Effector CD8-positive, alpha-beta T cell (primary cell): ENCODE measurements around the gene LAMTOR2.

Experiments used
- DNase-seq: peaks from one replicate; lab custom pipeline; 2025; lab: John Stamatoyannopoulos, UW

LAMTOR2 gene

GRCh38 chr1:156099282-156099681, 44.7 kb downstream of the LAMTOR2 start:
- DNase-seq, result no peak

- DNase-seq, result no peak
Observed at GRCh38 chr1:156100205-156100995, 45.8 kb downstream of the LAMTOR2 start.

GRCh38 chr1:156101880-156102279, 47.3 kb downstream of the LAMTOR2 start:
- no peak for DNase-seq

- no peak for DNase-seq
Observed at GRCh38 chr1:156102633-156103511, 48.3 kb downstream of the LAMTOR2 start.

- no peak for DNase-seq
Observed at GRCh38 chr1:156103521-156103947, 49.0 kb downstream of the LAMTOR2 start.

DNA sequence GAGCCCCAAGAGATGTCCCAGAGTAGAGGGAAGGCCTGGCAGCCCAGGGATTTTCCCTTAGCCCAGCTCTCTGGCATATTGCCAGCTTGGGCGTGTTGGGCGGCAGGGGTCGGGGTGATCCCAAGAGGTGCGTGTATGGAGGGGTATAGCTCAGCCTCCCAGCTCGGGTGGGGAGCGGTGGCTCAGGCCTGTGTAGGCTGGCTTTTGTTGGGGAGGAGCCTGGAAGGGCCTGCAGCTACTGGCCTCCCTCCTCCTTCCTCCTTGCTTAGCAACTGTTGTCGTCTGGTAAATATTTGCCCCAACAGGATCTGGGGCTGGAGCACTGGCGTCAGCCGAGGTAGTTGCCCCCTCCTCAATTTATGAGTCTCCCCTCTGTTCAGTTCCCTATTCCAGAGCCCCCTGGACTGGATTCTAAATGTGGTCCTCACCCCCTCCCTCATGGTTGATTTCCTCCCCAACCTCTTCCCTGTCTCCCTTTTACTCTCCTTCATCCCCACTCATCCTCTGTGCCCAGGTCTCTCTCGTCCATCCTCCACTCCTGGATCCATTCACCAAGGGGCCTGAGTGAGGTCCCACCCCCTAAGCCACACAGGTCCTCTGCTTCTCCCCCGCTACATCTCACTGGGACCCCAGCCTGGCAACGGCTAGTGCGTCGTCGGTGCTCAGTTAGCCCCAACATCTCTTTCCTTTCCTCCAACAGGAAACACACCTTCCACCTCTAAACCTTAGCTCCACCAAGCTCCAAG, 49.7 kb downstream of the LAMTOR2 start:
- DNase-seq, result peak; percentile 15

DNA sequence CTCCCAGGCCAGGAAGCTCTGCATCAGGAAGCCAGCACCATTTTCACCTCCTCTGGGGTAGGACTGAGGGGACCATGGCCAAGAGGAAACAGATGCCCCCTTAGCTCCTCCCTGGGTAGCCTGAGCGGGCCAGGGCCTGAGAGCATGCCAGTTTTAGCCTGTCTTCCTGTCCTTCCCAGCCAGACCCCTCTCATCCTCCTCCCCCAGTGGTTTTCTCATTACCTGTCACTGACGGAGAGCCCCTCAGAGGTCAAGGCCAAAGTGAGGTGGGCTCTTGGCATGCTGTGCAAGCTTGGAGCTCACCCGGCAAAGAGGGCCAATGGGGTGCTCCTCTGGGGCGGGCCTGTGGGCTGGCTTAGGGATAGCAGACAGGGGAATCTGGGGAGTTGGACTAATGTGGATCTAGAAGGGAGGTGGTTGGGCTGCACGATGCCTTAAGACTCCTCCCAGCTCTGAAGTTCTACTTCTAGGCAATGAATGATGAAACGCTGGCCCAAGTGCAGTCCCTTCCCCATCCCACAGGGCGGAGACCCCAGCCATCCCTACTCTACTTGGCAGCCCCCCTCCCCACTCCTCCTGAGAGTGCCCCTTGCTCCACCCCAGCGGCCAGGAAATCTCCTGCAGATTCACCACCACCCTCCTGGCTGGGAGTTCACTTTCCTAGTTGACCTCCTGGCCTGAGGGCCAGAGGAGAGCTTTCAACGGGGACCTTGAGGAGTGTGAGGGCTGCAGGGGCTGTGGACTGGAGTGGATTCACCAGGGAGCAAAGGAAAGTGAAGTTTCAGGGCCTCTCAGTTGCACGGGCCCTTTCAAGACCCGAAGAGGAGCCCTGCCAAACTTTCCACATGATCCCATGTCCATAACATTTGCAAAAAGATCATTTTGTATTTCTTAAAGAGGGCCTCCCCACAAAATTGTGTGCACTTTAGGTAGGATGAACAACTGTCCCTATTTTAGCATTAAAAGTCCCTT, 50.6 kb downstream of the LAMTOR2 start:
- DNase-seq, result no peak

- no peak for DNase-seq
Observed at GRCh38 chr1:156106624-156107488, 52.3 kb downstream of the LAMTOR2 start.

- DNase-seq, result no peak
Observed at GRCh38 chr1:156108057-156108456, 53.5 kb downstream of the LAMTOR2 start.
